IMR-90 (cell line): Measurements from ENCODE around the gene RBM45. TPM values are rescaled to one million over a fixed set of nuclear protein-coding genes. Genes with fewer than 3 reads are reported as not detected.

ENCODE experiments used
- ATAC-seq: fragments of 200-7000 bp; cut with Tn5 transposase; 2 replicates; pipeline ENCODE4 v1.9.1; 2020; ENCODE audit warnings: low read depth, mild to moderate bottlenecking, moderate library complexity
- BruUV-seq: library from RNA; stranded (reverse); fragments of 400-500 nt; replicated peaks from 2 replicates; lab custom pipeline; 2021; lab: Mats Ljungman, UMichigan
- CTCF ChIA-PET: fragments of 300-600 bp; formaldehyde crosslinking; extraction: SDS; loops from one replicate; lab custom pipeline; 2021; ENCODE audit warnings: antibody characterized with exemption; lab: Yijun Ruan, JAX
- POLR2A ChIA-PET: fragments of 300-600 bp; sonication (Branson Sonifier 250); formaldehyde crosslinking; loops from one replicate; lab custom pipeline; 2022; ENCODE audit warnings: antibody characterized with exemption; ENCODE audit not compliant: unreplicated experiment; lab: Charles Lee
- DNase-seq: peaks from one replicate; pipeline ENCODE4 v3.0.0; 2013
- H2AFZ ChIP-seq: replicated peaks from 2 replicates; pipeline ENCODE3; 2013; ENCODE audit warnings: low read length, mild to moderate bottlenecking; ENCODE audit not compliant: poor library complexity
- H2AK5ac ChIP-seq: 2 replicates; pipeline ENCODE4 v1.6.1; 2013; ENCODE audit warnings: low read depth, low read length, inconsistent platforms
- H2AK9ac ChIP-seq: replicated peaks from 2 replicates; pipeline ENCODE3; 2013; ENCODE audit warnings: mild to moderate bottlenecking, low read depth, low read length, moderate library complexity; ENCODE audit not compliant: poor library complexity
- H2BK120ac ChIP-seq: 2 replicates; pipeline ENCODE4 v1.6.1; 2013; ENCODE audit warnings: low read depth, low read length, inconsistent platforms
- H2BK15ac ChIP-seq: 3 replicates; pipeline ENCODE4 v1.6.1; 2013; ENCODE audit warnings: low read depth, low read length, inconsistent platforms
- H2BK20ac ChIP-seq: 2 replicates; pipeline ENCODE4 v1.6.1; 2013; ENCODE audit warnings: low read depth, mild to moderate bottlenecking, inconsistent platforms, low read length, moderate library complexity
- H2BK5ac ChIP-seq: 2 replicates; pipeline ENCODE4 v1.6.1; 2013; ENCODE audit warnings: mild to moderate bottlenecking, low read depth, low read length, inconsistent platforms; ENCODE audit not compliant: poor library complexity, severe bottlenecking
- H3K14ac ChIP-seq: replicated peaks from 2 replicates; pipeline ENCODE4 v1.6.1; 2013; ENCODE audit warnings: low read depth, low read length, inconsistent platforms
- H3K18ac ChIP-seq: 2 replicates; pipeline ENCODE4 v1.6.1; 2013; ENCODE audit warnings: low read depth, low read length, control low read depth
- H3K23ac ChIP-seq: 2 replicates; pipeline ENCODE4 v1.6.1; 2013; ENCODE audit warnings: low read depth, low read length, inconsistent platforms
- H3K27ac ChIP-seq: 2 replicates; pipeline ENCODE4 v1.5.1; 2013; ENCODE audit warnings: mild to moderate bottlenecking, control low read depth, low read length; ENCODE audit not compliant: insufficient read depth
- H3K27me3 ChIP-seq: 2 replicates; pipeline ENCODE4 v1.6.1; 2013; ENCODE audit warnings: low read length; ENCODE audit not compliant: control insufficient read depth, insufficient read depth
- H3K36me3 ChIP-seq: 2 replicates; pipeline ENCODE4 v1.6.1; 2013; ENCODE audit warnings: low read length, mixed read lengths; ENCODE audit not compliant: control insufficient read depth, insufficient read depth
- H3K4ac ChIP-seq: 2 replicates; pipeline ENCODE4 v1.6.1; 2013; ENCODE audit warnings: low read depth, low read length, inconsistent platforms
- H3K4me1 ChIP-seq: 2 replicates; pipeline ENCODE4 v1.6.1; 2013; ENCODE audit warnings: low read length, mixed read lengths; ENCODE audit not compliant: control insufficient read depth, insufficient read depth
- H3K4me2 ChIP-seq: 2 replicates; pipeline ENCODE4 v1.6.1; 2013; ENCODE audit warnings: low read depth, mild to moderate bottlenecking, control low read depth, low read length, moderate library complexity
- H3K4me3 ChIP-seq: 2 replicates; pipeline ENCODE4 v1.5.1; 2013; ENCODE audit warnings: low read depth, mild to moderate bottlenecking, control low read depth, low read length, moderate library complexity; ENCODE audit not compliant: insufficient read depth
- H3K56ac ChIP-seq: 2 replicates; pipeline ENCODE4 v1.6.1; 2013; ENCODE audit warnings: low read length, inconsistent platforms; ENCODE audit not compliant: insufficient read depth; ENCODE audit errors: extremely low read depth
- H3K79me1 ChIP-seq, 2 experiments: 2 replicates each; pipeline ENCODE4 v1.6.1; 2013; ENCODE audit warnings: low read length in 2 of 2, inconsistent platforms in 1 of 2, low read depth in 1 of 2
- H3K9ac ChIP-seq: 2 replicates; pipeline ENCODE4 v1.6.1; 2013; ENCODE audit warnings: low read depth, low read length, control low read depth
- H3K9me1 ChIP-seq: 2 replicates; pipeline ENCODE4 v1.6.1; 2013; ENCODE audit warnings: low read length, inconsistent platforms; ENCODE audit not compliant: insufficient read depth
- H3K9me3 ChIP-seq: 2 replicates; pipeline ENCODE4 v1.6.1; 2013; ENCODE audit warnings: low read length; ENCODE audit not compliant: control insufficient read depth, insufficient read depth
- H4K20me1 ChIP-seq: 2 replicates; pipeline ENCODE4 v1.6.1; 2013; ENCODE audit warnings: low read length, inconsistent platforms; ENCODE audit not compliant: insufficient read depth
- H4K5ac ChIP-seq: 2 replicates; pipeline ENCODE4 v1.6.1; 2013; ENCODE audit warnings: mild to moderate bottlenecking, low read depth, low read length, control low read depth
- H4K8ac ChIP-seq, 2 experiments: 2 replicates each; pipeline ENCODE4 v1.6.1; 2013; ENCODE audit warnings: low read depth in 2 of 2, low read length in 2 of 2, control low read depth in 1 of 2, inconsistent platforms in 1 of 2
- H4K91ac ChIP-seq: 2 replicates; pipeline ENCODE4 v1.6.1; 2013; ENCODE audit warnings: low read depth, low read length, inconsistent platforms; ENCODE audit not compliant: insufficient read depth
- BHLHE40 ChIP-seq: fragments of 150-350 bp; IDR thresholded peaks from 2 replicates; pipeline ENCODE4 v1.6.1; 2016; ENCODE audit warnings: mild to moderate bottlenecking, low read depth, low read length
- CEBPB ChIP-seq: IDR thresholded peaks from 2 replicates; pipeline ENCODE4 v1.6.1; 2012; ENCODE audit warnings: low read depth, low read length, improper control_type of control experiment
- CHD1 ChIP-seq: IDR thresholded peaks from 2 replicates; pipeline ENCODE4 v1.6.1; 2012; ENCODE audit warnings: low read depth, low read length, improper control_type of control experiment
- FOS ChIP-seq: fragments of 150-350 bp; IDR thresholded peaks from 2 replicates; pipeline ENCODE4 v1.6.1; 2016; ENCODE audit warnings: low read depth, low read length
- MAFK ChIP-seq: IDR thresholded peaks from 2 replicates; pipeline ENCODE4 v1.6.1; 2012; ENCODE audit warnings: low read depth, low read length, improper control_type of control experiment
- MAZ ChIP-seq: IDR thresholded peaks from 2 replicates; pipeline ENCODE4 v1.6.1; 2012; ENCODE audit warnings: low read depth, mild to moderate bottlenecking, low read length, improper control_type of control experiment, moderate library complexity, borderline replicate concordance
- MXI1 ChIP-seq: IDR thresholded peaks from 2 replicates; pipeline ENCODE4 v1.6.1; 2012; ENCODE audit warnings: low read depth, mild to moderate bottlenecking, low read length, moderate library complexity, borderline replicate concordance
- NFE2L2 ChIP-seq: fragments of 150-350 bp; IDR thresholded peaks from 2 replicates; pipeline ENCODE4 v1.6.1; 2016; ENCODE audit warnings: low read depth, mild to moderate bottlenecking, low read length
- POLR2A ChIP-seq: IDR thresholded peaks from 2 replicates; pipeline ENCODE4 v1.6.1; 2012; ENCODE audit warnings: mild to moderate bottlenecking, low read depth, low read length
- RAD21 ChIP-seq: IDR thresholded peaks from 2 replicates; pipeline ENCODE4 v1.6.1; 2012; ENCODE audit warnings: low read length, improper control_type of control experiment
- RCOR1 ChIP-seq: IDR thresholded peaks from 2 replicates; pipeline ENCODE4 v1.6.1; 2012; ENCODE audit warnings: mild to moderate bottlenecking, low read length, improper control_type of control experiment; ENCODE audit not compliant: insufficient replicate concordance
- RFX5 ChIP-seq: IDR thresholded peaks from 2 replicates; pipeline ENCODE4 v1.8.0; 2012; ENCODE audit warnings: low read depth, mild to moderate bottlenecking, low read length, moderate library complexity
- SMC3 ChIP-seq: fragments of 150-350 bp; IDR thresholded peaks from 2 replicates; pipeline ENCODE4 v1.6.1; 2016; ENCODE audit warnings: low read depth, mild to moderate bottlenecking, antibody characterized with exemption, low read length, moderate library complexity
- WGBS, 2 experiments: methylation state at CpG; one replicate each; pipeline versions ENCODE4 v1.1.5 to v1.1.7; 2013; ENCODE audit warnings: missing lambda C conversion rate in 2 of 2; ENCODE audit not compliant: insufficient read length in 1 of 2; ENCODE audit errors: extremely low coverage in 2 of 2; 5-methylcytosine and 5-hydroxymethylcytosine counted together
- dilution Hi-C: fragments of 300-500 bp; cut with HindIII; formaldehyde crosslinking; loops from one replicate; pipeline ENCODE4 v1.14.3; 2018; ENCODE audit warnings: low sequenced_read_pairs; ENCODE audit not compliant: unreplicated experiment
- in situ Hi-C: fragments of 300-500 bp; cut with MboI; formaldehyde crosslinking; loops from 3 replicates; pipeline ENCODE4 v1.14.3; 2019; ENCODE audit warnings: low sequenced_read_pairs, inconsistent platforms, mixed read lengths
- intact Hi-C: fragments of 100-400 bp; cut with micrococcal nuclease; formaldehyde crosslinking; loops from 2 replicates; pipeline ENCODE4 v1.10.0; 2022
- polyA plus RNA-seq, 3 experiments: library from polyadenylated mRNA; depleted of rRNA; stranded (reverse); fragments of >200 nt; gene quantifications; 2 replicates each; pipeline ENCODE4 v1.2.3, GENCODE V29; 2012; ENCODE audit warnings: low replicate concordance in 1 of 3
- total RNA-seq: library from RNA; depleted of rRNA; stranded (reverse); fragments of >200 nt; gene quantifications from 2 replicates; pipeline ENCODE4 v1.2.3, GENCODE V29; 2012
- TF ChIP-seq, protein P1 (sequence below): fragments of 150-350 bp; IDR thresholded peaks from 2 replicates; pipeline ENCODE4 v1.6.1; 2017; ENCODE audit warnings: mild to moderate bottlenecking, antibody characterized with exemption, low read length, low read depth
- TF ChIP-seq, protein P2 (sequence below): conservative IDR thresholded peaks from 2 replicates; pipeline ENCODE4 v1.5.1; 2012; ENCODE audit warnings: mild to moderate bottlenecking, low read depth, low read length, improper control_type of control experiment
- TF ChIP-seq, protein P3 (sequence below): fragments of 150-350 bp; IDR thresholded peaks from 2 replicates; pipeline ENCODE4 v1.6.1; 2016; ENCODE audit warnings: low read depth, mild to moderate bottlenecking, low read length, moderate library complexity, borderline replicate concordance

Gene RBM45
- total and polyA plus RNA-seq, 2 of the 4 experiments (the other 2 are of a cell fraction) = 10.3 to 17.9 TPM

DNA sequence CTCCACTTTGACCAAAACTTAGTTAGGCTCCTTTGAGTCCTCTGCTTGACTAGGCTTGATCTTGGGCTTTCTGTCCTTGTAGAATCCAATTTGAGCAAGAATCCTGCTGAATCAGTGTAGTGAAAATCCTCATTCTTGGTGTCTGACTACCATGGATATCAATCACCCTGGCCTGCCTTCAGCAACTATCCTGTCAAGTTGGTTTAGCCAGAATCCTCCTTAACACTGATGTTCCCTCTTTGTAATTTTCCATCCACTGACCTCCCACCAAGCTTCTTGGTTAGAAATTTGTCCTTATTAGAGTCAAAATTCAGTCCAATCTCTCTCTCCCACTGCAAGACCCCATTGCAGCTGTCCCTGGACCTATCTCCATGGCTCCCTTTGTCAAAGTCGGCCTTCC, 494 bp upstream of the RBM45 start:
- no peak overlapping the region for H2BK15ac ChIP-seq
- no peak overlapping the region for H2BK5ac ChIP-seq
- H3K18ac ChIP-seq = no peak overlapping the region
- peak overlapping the region; percentile 96 for H2AFZ ChIP-seq
- peaks cover 1% of the 10 kb centered on the region for H3K4me1 ChIP-seq
- no peak overlapping the region for H3K27ac ChIP-seq
- H3K14ac ChIP-seq = no peak overlapping the region
- H4K8ac ChIP-seq = peak overlapping the region in 1 of 2 experiments; percentile 48; a peak in 2 of 4 replicates
- ATAC-seq (no peak), DNase-seq (no peak)
- H2AK5ac ChIP-seq = no peak overlapping the region
- no peak overlapping the region; the same call in 1 of the 2 replicates for H4K5ac ChIP-seq
- H2AK9ac ChIP-seq = no peak overlapping the region
- no peak overlapping the region for H3K4me3 ChIP-seq
- no CpG with 5 or more reads among the region's 1 CpG for WGBS, 2 experiments
- dilution Hi-C loops = no loop called here
- H3K27me3 ChIP-seq = no peaks in the 10 kb centered on the region
- CTCF ChIA-PET = interaction anchor here (0.5 to 2.8 kb wide), 17 partner anchors 9 to 370 kb away, joined by 3 to 18 read pairs (median 3); no protein-coding TSS in a partner anchor
- H3K4ac ChIP-seq = 0 out of 2 replicates have a peak overlapping the region, but pooled peaks have one; percentile 1
- no peak overlapping the region for H3K4me2 ChIP-seq
- H3K23ac ChIP-seq = no peak overlapping the region
- peaks cover 4 to 9% of the 10 kb centered on the region in 2 experiments; a peak in 3 of 4 replicates for H3K79me1 ChIP-seq
- BruUV-seq = no TSS peak
- no peak overlapping the region for H3K56ac ChIP-seq
- H3K9ac ChIP-seq = no peak overlapping the region
- H3K9me3 ChIP-seq = no peaks in the 10 kb centered on the region
- H4K91ac ChIP-seq = no peak overlapping the region
- in situ Hi-C loops = no loop called here
- POLR2A ChIA-PET = no interaction called here
- H3K9me1 ChIP-seq = peaks cover 6% of the 10 kb centered on the region
- TF ChIP-seq POLR2A (no peak), RFX5 (no peak), SMC3 (no peak), MAFK (no peak), RCOR1 (no peak), NFE2L2 (no peak), BHLHE40 (no peak), MXI1 (no peak), MAZ (no peak), FOS (no peak), CEBPB (no peak), RAD21 (no peak), CHD1 (no peak)
- TF ChIP-seq, protein P1, sequence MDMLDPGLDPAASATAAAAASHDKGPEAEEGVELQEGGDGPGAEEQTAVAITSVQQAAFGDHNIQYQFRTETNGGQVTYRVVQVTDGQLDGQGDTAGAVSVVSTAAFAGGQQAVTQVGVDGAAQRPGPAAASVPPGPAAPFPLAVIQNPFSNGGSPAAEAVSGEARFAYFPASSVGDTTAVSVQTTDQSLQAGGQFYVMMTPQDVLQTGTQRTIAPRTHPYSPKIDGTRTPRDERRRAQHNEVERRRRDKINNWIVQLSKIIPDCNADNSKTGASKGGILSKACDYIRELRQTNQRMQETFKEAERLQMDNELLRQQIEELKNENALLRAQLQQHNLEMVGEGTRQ = no peak
- TF ChIP-seq, protein P2, sequence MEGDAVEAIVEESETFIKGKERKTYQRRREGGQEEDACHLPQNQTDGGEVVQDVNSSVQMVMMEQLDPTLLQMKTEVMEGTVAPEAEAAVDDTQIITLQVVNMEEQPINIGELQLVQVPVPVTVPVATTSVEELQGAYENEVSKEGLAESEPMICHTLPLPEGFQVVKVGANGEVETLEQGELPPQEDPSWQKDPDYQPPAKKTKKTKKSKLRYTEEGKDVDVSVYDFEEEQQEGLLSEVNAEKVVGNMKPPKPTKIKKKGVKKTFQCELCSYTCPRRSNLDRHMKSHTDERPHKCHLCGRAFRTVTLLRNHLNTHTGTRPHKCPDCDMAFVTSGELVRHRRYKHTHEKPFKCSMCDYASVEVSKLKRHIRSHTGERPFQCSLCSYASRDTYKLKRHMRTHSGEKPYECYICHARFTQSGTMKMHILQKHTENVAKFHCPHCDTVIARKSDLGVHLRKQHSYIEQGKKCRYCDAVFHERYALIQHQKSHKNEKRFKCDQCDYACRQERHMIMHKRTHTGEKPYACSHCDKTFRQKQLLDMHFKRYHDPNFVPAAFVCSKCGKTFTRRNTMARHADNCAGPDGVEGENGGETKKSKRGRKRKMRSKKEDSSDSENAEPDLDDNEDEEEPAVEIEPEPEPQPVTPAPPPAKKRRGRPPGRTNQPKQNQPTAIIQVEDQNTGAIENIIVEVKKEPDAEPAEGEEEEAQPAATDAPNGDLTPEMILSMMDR = no peak
- TF ChIP-seq, protein P3, sequence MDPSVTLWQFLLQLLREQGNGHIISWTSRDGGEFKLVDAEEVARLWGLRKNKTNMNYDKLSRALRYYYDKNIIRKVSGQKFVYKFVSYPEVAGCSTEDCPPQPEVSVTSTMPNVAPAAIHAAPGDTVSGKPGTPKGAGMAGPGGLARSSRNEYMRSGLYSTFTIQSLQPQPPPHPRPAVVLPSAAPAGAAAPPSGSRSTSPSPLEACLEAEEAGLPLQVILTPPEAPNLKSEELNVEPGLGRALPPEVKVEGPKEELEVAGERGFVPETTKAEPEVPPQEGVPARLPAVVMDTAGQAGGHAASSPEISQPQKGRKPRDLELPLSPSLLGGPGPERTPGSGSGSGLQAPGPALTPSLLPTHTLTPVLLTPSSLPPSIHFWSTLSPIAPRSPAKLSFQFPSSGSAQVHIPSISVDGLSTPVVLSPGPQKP = no peak
- intact Hi-C loops = loop anchor here (1.0 to 10.0 kb wide), 7 partner anchors 81 to 803 kb away; partner anchors contain the start of gene OSBPL6
- H3K36me3 ChIP-seq = no peaks in the 10 kb centered on the region
- H2BK120ac ChIP-seq = no peak overlapping the region
- H2BK20ac ChIP-seq = no peak overlapping the region
- H4K20me1 ChIP-seq = no peaks in the 10 kb centered on the region
